GM18868 (cell line): ENCODE measurements around the gene DTX3.
"Not testable (repeated sequence)": the region's sequence is repeated elsewhere in the genome, so short reads cannot be mapped to it uniquely, and the experiment has no call there.

ENCODE experiments used
- ATAC-seq: cut with Tn5 transposase; IDR thresholded peaks from one replicate; pipeline ENCODE4 v1.9.1; 2021; ENCODE audit warnings: mild to moderate bottlenecking, moderate library complexity; ENCODE audit not compliant: unreplicated experiment

The DTX3 gene

DNA sequence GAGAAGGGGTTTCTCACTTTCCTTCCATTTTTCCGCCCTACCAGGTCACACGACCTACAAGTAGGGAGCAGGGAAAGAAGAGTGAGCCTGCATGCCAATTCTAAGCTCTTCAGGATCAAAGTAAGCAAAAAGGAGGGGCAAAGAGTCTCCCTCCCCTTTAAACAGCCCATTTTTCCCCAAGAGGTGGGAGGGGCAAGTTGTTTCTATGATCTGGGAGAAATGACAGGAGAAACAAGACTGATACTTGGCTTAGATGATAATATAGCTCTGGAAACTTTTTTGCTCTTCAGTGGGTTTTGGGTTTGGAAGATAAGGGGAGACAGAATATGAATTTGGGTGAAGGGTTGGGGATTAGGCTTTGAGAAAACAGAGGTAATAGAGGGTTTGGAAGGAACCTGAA is 1.8 kb downstream of the DTX3 start:
- ATAC-seq: no peak

DNA sequence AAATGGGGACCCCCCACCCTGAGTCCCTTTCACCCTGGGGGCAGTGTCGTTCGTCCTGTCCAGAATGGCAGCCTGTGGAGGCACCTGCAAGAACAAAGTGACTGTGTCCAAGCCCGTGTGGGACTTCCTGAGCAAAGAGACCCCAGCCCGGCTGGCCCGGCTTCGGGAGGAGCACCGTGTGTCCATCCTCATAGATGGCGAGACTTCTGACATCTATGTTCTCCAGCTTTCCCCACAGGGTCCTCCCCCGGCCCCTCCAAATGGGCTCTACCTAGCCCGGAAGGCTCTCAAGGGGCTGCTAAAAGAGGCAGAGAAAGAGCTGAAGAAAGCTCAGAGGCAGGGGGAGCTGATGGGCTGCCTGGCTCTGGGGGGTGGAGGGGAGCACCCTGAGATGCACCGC is 2.2 kb downstream of the DTX3 start:
- ATAC-seq: no peak

DNA sequence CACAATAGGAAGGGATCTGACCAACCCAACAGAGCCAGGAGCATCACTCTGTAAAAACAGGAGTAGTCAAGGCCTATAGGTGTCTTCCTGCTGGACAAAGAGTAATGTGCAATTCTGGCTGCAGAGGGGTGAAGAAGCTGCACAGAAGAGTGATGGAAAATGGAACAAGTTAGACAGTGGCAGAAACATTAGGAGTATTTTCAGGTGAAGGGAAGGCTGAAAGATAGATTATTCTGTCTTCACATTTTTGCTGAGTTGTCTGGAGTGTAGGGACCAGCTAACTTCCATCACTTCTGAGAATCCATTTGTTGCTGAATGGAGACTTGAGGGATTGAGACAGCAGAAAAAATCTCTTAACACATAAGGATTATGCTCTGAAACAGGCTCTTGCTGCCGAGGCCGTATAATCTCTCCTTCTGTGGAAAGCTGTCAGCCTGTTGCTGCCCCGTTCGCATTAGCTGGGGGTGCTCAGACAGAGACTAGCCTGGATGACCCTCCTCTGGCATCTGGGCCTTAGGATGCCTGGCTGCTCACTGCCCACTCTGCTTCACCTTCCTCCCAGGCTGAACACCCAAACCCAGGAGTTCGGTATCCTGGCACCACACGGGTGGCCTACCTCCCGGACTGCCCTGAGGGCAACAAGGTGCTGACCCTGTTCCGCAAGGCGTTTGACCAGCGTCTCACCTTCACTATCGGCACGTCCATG is 3.5 kb downstream of the DTX3 start:
- no peak for ATAC-seq

DNA sequence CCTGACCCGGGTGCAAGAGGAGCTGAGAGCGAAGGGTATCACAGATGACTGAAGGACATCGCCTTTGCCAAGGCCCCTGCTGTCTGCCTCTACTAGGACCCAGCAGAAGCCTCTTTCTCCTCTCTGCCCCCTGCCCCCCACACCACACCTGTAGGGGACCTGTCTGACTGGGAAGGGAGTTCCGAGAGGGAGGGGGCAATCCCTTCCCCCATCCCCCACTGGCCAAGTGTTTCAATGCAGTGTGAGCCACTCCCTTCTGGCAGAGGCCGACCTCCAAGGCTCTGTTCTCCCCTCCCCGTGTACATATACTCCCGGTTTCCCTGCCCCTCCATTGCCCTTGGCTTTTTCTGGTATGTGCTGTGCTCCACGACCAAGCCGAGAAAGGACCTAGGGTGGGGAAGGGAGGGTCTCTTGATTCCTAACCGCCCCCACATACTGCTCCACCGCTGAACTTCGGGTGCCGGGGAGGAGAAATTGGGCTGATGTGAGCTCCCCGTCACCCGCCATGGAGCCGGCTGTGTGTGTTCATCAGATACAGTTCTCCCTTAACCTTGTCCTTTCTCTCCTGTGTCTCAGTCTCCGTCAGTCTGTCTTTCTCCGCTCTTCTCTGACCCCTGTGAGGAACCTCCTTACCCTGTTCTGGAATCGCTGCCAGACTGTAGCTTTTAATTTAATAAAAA is 4.6 kb downstream of the DTX3 start:
- no peak for ATAC-seq

DNA sequence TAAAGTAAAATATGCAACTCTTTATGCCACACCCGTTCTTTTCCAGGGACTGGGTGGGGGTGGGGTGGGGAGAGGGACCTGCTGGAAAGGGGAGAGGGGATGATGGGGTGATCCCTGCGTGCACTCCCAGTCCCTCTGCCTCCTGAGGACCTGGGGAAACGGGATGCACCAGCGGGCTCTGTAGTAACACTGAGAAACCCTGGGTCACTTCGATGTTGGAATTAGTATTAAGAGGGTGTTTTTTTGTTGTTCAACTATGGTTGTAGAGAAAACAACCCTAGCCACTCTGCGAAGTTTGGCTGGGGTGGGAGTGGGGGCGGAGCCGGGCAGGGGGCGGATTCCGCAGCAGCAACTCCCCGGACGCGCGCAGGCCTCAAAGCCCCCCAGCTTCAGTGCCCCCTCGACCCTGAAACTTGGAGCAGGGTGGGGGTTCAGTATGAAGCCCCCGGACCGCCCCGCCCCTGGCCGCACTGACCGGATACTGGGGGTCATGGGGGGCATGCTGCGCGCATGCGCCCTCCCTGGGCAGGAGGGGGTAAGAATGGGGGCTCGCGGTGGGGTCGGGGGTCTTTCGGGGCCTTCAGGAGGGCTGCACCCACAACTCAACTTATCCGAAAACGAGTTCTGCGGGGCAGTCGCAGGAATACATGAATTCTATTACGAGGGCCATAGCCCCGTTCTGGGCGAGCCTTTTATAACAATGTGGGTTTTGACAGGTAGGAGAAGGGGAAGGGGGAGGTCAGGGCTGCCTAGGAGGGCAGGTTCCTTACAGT is 5.3 kb downstream of the DTX3 start:
- no peak for ATAC-seq

DNA sequence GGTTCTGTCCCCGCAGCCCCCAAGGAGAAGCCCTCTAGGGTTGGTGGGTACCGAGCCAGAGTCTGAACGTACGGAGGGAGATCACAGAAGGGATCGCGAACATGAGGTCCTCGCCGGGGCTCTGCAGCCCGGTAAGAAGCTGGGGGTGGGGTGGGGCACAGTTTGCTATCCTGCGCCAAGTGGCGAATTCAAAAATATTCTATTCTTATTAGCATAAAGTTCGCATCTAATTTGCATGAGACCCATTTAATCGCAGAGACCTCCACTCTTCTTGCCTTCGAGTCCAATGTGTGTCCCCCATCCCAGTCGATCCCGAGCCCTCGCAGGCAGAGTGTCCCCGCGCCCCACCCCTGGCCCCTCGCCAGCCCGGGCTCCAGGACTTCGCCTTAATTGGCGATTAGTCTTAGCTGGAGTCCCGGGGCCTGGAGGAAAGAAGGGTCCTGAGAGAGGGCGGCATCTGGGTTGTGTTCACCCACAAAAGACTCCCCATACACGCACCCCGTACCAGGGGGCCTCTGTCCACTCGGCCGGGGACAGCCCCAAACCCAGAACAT is 6.0 kb downstream of the DTX3 start:
- ATAC-seq: no peak

DNA sequence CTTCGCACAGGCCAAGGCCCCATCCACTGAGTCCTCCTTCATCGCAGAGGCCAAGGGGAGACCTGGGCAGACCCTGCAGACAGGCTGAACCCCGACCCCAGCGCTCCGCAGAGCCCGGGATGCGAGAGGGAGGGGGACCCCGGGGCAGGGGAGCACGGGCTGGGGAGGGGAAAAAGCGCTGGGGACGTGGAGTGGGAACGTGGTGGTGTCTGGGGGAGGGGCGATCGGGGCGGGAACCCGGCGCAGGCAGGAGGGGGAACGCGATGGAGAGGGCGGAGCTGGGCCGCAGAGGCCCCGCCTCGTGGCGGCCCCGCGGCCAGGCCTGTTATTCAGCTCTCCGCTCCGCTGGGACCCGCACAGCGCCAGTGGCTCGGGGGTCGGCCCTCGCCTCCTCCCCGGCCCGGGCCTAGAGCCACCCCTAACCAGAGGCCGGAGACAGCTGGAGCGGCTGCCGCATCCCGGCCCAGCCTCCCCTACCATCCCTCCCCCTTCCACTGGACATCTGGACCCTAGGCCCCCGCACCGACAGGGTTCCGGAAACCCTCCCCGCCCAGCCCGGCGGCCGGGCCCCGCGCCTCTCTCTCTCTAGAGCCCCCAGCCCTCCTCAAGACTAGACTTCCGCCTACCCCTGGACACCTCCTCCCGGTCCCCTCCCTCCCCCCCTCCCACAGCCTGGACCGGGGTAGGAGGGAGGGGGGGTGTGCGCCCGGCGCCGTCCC is 6.6 kb downstream of the DTX3 start, which contains the start of gene ARHGEF25:
Gene ARHGEF25 (plus strand): TSS at position 328 of the 719 bp plus-strand sequence. CDS start 460 bp downstream, outside the sequence.
- peak; percentile 62 for ATAC-seq

DNA sequence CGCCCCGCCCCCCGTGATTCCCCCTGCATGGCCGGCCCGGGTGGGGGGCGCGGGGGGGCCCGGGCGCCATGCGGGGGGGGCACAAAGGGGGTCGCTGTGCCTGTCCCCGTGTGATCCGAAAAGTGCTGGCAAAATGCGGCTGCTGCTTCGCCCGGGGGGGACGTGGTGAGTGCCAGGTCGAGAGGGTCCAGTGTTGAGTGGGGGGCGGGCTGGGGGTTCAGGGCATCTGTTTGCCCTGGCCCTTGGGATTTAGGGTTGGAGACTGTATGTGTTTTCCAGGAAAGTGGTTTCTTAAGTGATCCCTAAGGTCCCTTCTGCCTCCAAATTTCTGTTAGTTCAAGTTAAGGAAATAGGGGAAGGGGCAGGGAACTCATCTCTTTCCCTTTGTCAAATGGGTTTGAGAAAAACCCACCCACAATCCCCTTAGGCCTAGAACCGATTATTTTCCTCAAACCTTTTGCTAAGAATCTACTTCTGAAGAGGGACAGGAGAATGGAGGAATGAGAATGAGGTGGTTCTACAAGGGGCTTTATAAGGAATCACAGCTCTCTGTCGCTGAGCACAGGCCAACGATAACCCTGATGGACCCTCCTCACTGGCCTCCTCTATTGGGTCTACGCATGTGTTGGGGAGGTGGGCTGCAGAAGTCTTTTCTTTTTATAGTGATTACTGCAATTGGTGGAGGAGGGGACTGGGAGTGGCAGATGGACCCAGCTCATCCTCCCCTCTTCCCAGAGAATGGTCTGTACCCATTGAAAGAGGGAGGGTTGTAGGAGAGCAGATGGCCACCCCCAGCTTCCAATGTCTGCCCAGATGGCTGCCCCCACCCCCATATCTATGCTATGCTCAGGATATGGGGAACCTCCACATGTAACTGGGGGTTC is 7.4 kb downstream of the DTX3 start:
- ATAC-seq: no peak

DNA sequence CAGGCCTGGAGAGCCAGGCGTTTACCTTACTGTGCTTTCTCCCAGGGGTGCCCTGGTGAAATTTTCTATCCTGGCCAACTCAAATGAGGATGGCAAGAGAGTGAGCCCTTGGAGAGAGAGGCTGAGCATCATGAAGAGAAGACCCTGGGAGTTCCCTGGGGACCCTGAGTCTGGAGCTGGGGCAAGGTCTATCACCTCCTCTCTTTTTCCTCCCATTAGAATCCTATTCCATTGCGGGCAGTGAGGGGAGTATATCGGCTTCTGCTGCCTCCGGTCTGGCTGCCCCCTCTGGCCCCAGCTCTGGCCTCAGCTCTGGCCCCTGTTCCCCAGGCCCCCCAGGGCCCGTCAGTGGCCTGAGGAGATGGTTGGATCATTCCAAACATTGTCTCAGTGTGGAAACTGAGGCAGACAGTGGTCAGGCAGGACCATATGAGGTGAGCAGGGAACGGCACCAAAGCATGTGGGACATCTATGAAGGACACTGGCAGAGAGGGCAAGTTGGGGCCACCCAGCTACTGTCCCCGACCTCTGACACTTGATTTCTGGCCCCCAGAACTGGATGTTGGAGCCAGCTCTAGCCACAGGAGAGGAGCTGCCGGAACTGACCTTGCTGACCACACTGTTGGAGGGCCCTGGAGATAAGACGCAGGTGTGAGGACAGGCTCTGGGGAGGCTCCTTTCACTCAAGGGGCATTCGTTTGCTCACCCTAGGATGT is 8.2 kb downstream of the DTX3 start:
- no peak for ATAC-seq

DNA sequence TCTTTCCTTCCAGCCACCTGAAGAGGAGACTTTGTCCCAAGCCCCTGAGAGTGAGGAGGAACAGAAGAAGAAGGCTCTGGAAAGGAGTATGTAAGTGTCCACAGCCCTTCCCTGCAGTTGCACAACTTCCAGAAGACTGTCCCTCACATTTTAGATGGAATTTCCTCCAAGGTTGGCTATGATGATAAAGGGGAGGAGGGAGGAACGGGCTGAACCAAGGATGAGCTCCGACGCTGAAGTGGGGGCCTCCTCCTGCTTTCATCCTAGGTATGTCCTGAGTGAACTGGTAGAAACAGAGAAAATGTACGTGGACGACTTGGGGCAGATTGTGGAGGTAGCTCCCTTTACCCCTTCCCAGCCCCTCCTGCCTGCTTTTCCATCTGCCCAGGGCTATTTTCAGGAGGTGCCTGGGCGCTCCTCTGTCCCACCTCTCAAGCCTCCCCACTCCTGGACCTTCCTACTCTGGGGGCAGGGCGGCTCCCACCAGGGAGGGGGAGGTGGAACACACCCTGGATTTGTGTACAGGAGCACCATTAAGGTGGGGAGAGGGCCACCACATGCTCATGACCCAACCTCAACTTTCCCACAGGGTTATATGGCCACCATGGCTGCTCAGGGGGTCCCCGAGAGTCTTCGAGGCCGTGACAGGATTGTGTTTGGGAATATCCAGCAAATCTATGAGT is 8.9 kb downstream of the DTX3 start:
- no peak for ATAC-seq

DNA sequence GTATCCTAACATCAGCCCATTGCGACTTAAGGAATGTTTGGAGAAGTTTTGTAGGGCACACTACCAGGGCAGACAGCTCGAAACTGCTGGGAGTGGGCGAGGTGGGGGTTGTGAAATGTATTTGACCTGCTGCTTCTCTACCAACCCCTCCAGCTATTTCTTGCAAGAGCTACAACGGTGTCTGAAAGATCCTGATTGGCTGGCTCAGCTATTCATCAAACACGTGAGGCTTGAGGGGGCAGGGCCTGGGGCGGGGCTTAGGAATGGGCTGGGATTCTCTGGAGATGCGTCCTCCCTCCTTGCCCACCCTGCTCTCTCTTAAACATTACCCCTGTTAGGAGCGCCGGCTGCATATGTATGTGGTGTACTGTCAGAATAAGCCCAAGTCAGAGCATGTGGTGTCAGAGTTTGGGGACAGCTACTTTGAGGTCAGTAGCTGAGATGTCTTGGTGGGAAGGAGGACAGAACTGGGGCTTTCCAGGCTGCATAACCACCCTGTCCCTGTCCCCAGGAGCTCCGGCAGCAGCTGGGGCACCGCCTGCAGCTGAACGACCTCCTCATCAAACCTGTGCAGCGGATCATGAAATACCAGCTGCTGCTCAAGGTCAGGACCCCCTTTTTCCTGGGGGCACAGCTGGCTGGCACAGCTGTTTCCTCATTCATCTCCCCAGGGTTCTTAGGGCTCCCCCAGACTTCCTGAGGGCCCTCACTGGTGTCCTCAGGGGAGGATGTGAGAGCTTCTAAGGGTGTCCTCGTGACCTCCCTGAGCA is 9.7 kb downstream of the DTX3 start:
- ATAC-seq: peak; percentile 67

DNA sequence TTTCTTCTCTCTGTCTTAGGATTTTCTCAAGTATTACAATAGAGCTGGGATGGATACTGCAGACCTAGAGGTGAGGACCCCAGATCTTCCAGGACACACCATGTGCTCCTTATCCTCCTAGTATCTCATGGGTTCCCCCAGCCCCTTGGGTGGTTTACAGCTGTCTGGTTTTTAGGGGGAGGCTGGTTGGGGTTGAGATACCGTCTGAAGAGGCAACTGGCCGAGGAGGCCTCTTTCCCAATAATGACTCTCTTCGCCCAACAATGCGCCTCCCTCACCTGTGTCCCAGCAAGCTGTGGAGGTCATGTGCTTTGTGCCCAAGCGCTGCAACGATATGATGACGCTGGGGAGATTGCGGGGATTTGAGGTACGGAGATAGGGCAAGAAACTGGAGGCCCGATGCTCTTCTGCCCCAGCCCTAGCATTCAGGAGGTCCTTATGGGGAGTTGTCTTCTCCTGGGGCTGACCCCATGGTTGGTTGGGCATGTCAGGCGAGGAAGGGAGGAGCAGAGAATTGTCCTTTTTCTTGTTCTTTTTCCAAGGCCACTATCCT is 10.4 kb downstream of the DTX3 start:
- no peak for ATAC-seq

DNA sequence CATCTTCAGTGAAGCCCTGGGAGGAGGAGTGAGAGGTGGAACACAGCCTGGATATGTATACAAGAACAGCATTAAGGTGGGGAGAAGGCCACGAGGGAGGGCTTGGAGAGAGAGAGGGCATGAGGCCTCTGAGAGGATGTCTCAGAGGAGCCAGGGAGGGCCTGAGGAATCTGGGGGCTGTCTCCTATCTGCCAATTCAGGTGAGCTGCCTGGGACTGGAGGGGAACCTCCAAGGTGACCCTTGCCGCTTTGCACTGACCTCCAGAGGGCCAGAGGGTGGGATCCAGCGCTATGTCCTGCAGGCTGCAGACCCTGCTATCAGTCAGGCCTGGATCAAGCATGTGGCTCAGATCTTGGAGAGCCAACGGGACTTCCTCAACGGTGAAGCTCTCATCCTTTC is 11.0 kb downstream of the DTX3 start:
- no peak for ATAC-seq

DNA sequence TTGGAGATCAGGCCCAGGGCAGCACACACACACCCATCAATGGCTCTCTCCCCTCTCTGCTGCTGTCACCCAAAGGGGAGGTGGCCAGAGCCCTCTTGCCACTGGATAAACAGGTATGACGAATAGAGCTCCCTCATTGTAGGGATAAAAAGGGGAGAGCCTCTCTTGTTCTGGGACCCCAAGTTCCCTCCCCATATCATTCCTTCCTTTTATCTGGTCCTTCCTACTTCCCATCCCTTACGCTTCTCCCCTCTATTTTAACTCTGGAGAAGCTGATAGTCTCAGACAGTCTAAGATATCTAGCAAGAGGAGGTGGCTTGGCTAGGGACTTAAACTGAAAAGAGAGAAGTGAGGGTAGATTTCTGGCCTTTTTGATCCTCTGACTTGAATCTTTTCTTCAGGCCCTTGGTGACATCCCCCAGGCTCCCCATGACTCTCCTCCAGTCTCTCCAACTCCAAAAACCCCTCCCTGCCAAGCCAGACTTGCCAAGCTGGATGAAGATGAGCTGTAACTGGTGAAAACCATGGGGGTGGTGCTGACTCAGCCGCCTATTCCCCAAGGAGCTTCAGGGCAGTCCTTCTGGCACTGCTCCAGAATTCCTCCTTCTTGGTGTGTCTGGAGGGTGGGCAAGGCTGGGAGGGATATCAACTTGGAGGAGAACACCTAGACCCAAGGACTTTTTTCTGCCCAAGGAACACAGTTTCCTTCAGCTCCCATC is 11.9 kb downstream of the DTX3 start:
- no peak for ATAC-seq

DNA sequence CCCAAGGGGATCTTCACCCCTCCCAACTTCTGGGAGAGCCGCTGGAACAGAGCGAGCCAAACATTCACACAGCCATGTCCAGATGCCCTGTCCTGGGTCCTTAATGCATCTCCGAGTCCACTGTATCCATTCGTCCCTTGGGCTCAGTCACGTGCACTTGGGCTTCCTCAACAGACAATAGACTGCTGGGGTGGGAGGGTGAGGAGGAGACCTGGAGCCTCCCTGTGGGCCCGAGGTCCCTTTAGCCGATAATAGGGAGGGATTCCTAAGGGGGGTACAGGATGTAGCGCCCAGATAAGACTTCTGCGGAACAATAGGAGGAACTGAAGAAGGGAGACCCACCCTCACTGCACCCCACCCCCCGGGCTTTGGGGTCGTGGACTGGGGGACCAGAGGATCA is 13.3 kb downstream of the DTX3 start:
- ATAC-seq: no peak

DNA sequence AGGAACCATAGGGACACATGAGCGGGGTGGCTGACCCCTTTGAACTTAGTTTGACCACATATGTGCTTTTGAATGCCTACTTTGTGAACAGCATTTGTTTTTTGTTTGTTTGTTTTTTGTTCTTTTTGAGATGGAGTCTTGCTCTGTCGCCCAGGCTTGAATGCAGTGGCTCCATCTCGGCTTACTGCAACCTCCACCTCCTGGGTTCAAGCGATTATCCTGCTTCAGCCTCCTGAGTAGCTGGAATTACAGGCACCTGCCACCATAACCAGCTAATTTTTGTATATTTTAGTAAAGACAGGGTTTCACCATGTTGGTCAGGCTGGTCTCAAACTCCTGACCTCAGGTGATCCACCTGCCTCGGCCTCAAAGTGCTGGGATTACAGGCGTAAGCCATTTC is 13.8 kb downstream of the DTX3 start:
- ATAC-seq: not testable (repeated sequence)

DNA sequence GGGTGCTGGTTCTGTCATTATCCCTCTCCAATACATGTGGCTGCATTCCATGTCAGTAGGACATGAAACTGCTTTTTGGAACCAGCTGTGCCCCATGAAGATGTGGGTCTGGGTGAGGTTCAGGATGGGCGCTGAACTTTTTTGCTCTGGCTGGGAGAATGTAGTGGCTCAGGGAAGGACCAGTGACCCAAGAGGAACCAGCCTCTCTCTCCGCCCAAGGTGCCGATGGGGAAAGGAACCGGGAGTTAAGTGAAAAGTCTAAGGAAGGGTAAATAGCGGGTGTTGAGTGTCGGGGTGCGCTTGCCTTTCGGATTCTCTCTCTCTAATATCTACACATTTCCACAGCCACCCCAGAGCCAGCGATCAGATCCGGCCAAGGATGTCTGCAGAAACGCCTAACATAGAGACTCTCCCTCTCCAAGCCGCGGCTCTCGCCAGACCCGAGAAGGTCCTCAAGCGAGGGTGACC is 14.4 kb downstream of the DTX3 start:
- ATAC-seq: no peak
